ENCODE results near the gene ARL3. TPM values are rescaled to one million over a fixed set of nuclear protein-coding genes. Genes with fewer than 3 reads are reported as not detected.

Gene ARL3
- total RNA-seq, 1 experiment from 2014 or later, result 16.5 TPM

DNA sequence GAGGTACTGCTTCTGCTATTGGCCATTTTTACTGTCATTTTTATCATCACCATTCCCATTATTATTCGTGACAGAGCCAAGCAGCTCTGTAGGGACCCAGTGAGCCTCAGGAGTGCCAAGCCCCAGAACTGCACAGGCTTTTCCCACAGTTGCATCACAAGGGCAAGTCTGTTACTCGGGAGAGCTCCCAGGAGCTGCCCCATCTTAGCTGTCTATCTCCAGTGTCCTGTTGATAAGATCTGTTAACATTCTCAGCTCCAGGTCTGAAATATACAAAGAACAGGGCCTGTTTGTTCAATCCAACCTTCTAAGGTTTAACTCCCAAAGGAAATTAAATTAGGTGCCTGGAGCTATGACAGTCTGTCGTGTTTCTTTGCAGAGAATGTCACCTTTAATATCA, 90.1 kb downstream of the ARL3 start:
- no peak overlapping the region for H3T11ph ChIP-seq (ENCODE audit: low read length)
- H3K79me2 ChIP-seq (ENCODE audit: insufficient read depth, low read length), result no peaks in the 10 kb centered on the region
- H2BK20ac ChIP-seq (ENCODE audit: low read depth, low read length, poor library complexity, severe bottlenecking), result no peak overlapping the region
- no peak overlapping the region for H2AFZ ChIP-seq (ENCODE audit: low read length)
- Mint-ChIP-seq H3K27ac (no peak overlapping the region), H3K27me3 (ENCODE audit: low read depth) (no peaks in the 10 kb centered on the region; the same call in 1 of the 2 replicates), H3K4me1 (peaks cover 50 to 59% of the 10 kb centered on the region in 2 experiments), H3K9me3 (no peaks in the 10 kb centered on the region), H3K36me3 (ENCODE audit: insufficient read depth in 1 of 3, low read depth in 3 of 3) (no peaks in the 10 kb centered on the region; a peak in 2 of 7 replicates), H3K4me3 (no peak overlapping the region)
- H4K20me1 ChIP-seq (ENCODE audit: control insufficient read depth, insufficient read depth, insufficient read length), result peaks cover 2% of the 10 kb centered on the region
- no peak overlapping the region for H2BK12ac ChIP-seq (ENCODE audit: insufficient read length, low read depth, low read length)
- no peak for DNase-seq
- no peak overlapping the region for H2BK5ac ChIP-seq (ENCODE audit: insufficient read length, low read length)
- no peak overlapping the region for H2BK15ac ChIP-seq (ENCODE audit: low read depth, low read length)
- H3K9ac ChIP-seq (ENCODE audit: extremely low read depth, insufficient read length, low read length), result no peak overlapping the region
- no peak overlapping the region for H4K8ac ChIP-seq (replicated peaks; ENCODE audit: insufficient read length, low read depth, low read length)
- H2BK120ac ChIP-seq (ENCODE audit: low read depth, low read length, poor library complexity, severe bottlenecking), result no peak overlapping the region
- no CpG with 5 or more reads among the region's 3 CpGs for WGBS (ENCODE audit: extremely low coverage, insufficient read length, low lambda C conversion rate)
- no peak overlapping the region for H3K27ac ChIP-seq (ENCODE audit: insufficient read length, low read depth, low read length)
- no peaks in the 10 kb centered on the region for H3K79me1 ChIP-seq (ENCODE audit: insufficient read depth, low read depth, low read length, poor library complexity, severe bottlenecking)
- no peaks in the 10 kb centered on the region for H3K27me3 ChIP-seq (ENCODE audit: insufficient read depth, low read length)
- no peak overlapping the region for H2AK5ac ChIP-seq (ENCODE audit: insufficient read length, low read length)
- no peak overlapping the region for H3K18ac ChIP-seq (ENCODE audit: insufficient read length, low read depth, low read length)
- peaks cover 6% of the 10 kb centered on the region; the same call in 1 of the 2 replicates for H3K4me1 ChIP-seq (ENCODE audit: insufficient read depth, low read length)
- H4K5ac ChIP-seq (ENCODE audit: insufficient read length, low read depth, low read length), result no peak overlapping the region
- no peak overlapping the region for H3K14ac ChIP-seq (ENCODE audit: insufficient read depth, low read length)
- no peak overlapping the region for H4K91ac ChIP-seq (ENCODE audit: insufficient read length, low read depth, low read length)
- H3K23me2 ChIP-seq (ENCODE audit: insufficient read length, low read depth, low read length, poor library complexity, severe bottlenecking), result no peaks in the 10 kb centered on the region
- TF ChIP-seq, protein P1, sequence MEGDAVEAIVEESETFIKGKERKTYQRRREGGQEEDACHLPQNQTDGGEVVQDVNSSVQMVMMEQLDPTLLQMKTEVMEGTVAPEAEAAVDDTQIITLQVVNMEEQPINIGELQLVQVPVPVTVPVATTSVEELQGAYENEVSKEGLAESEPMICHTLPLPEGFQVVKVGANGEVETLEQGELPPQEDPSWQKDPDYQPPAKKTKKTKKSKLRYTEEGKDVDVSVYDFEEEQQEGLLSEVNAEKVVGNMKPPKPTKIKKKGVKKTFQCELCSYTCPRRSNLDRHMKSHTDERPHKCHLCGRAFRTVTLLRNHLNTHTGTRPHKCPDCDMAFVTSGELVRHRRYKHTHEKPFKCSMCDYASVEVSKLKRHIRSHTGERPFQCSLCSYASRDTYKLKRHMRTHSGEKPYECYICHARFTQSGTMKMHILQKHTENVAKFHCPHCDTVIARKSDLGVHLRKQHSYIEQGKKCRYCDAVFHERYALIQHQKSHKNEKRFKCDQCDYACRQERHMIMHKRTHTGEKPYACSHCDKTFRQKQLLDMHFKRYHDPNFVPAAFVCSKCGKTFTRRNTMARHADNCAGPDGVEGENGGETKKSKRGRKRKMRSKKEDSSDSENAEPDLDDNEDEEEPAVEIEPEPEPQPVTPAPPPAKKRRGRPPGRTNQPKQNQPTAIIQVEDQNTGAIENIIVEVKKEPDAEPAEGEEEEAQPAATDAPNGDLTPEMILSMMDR (conservative IDR thresholded peaks at IDR 0.05), result no peak
- no peak overlapping the region for H3K23ac ChIP-seq (ENCODE audit: insufficient read length, low read depth, low read length)
- no peak overlapping the region for H3K4me2 ChIP-seq (ENCODE audit: insufficient read depth, insufficient read length, low read length)
- no peak overlapping the region for H3K56ac ChIP-seq (ENCODE audit: insufficient read length, low read depth, low read length)
- no peaks in the 10 kb centered on the region for H3K9me3 ChIP-seq (ENCODE audit: control insufficient read depth, low read depth, low read length)
- no peak overlapping the region for H3K4ac ChIP-seq (ENCODE audit: low read depth, low read length)

Other genes with a start within 250 kb of the ARL3 start
- gene ACTR1A, start 211.7 kb downstream of the ARL3 start, total RNA-seq (2021), result 82.1 and 84.2 TPM in 2 replicates
- 9.4 and 9.5 TPM in 2 replicates for gene SUFU, start 210.4 kb downstream of the ARL3 start, total RNA-seq (2021)
- gene TRIM8, start 69.9 kb downstream of the ARL3 start, total RNA-seq (2021), result 37.0 and 40.6 TPM in 2 replicates
- 32.7 and 34.7 TPM in 2 replicates for gene SFXN2, start 239 bp upstream of the ARL3 start, total RNA-seq (2021)
- gene WBP1L, start 29.6 kb upstream of the ARL3 start, total RNA-seq (2021), result 23.8 and 24.5 TPM in 2 replicates
- not detected in 2 replicates for gene CYP17A1, start 123.0 kb upstream of the ARL3 start, total RNA-seq (2021)
- 6.5 and 7.0 TPM in 2 replicates for gene BORCS7, start 139.9 kb upstream of the ARL3 start, total RNA-seq (2021)
- 16.4 and 16.5 TPM in 2 replicates for gene AS3MT, start 155.1 kb upstream of the ARL3 start, total RNA-seq (2021)
- 17.0 and 17.5 TPM in 2 replicates for gene CNNM2, start 203.9 kb upstream of the ARL3 start, total RNA-seq (2021)